Stimulated activated naive B cell treated with anti-CD40 and anti-IgM and Interleukin-4, amounts not matched to agents 10 μg/mL and 1 μg/mL and 100 μg/mL, for 72 hours (primary cell): ENCODE measurements around the gene FAM200C.

Experiments
- ATAC-seq, 2 donors: fragments of 150-1000 bp; cut with Tn5 transposase; replicated peaks; 2 replicates each; pipeline ENCODE4 v1.10.0; 2021; ENCODE audit warnings: moderate library complexity in 1 of 2
- DNase-seq: peaks from one replicate; pipeline ENCODE4 v3.0.0; 2021
- H3K27ac Mint-ChIP-seq: one replicate; pipeline ENCODE4 v1.8.0; 2022; ENCODE audit warnings: mild to moderate bottlenecking, mixed read lengths
- H3K27me3 Mint-ChIP-seq, 2 donors: one replicate each; pipeline ENCODE4 v1.8.0; 2022; ENCODE audit warnings: mixed read lengths in 2 of 2
- H3K36me3 Mint-ChIP-seq, 2 donors: one replicate each; pipeline ENCODE4 v1.8.0; 2022; ENCODE audit warnings: mixed read lengths in 2 of 2, mild to moderate bottlenecking in 1 of 2
- H3K4me1 Mint-ChIP-seq, 2 donors: one replicate each; pipeline ENCODE4 v1.8.0; 2022; ENCODE audit warnings: mixed read lengths in 2 of 2, mild to moderate bottlenecking in 1 of 2
- H3K4me3 Mint-ChIP-seq, 2 donors: one replicate each; pipeline ENCODE4 v1.8.0; 2022; ENCODE audit warnings: mild to moderate bottlenecking in 2 of 2, mixed read lengths in 2 of 2, moderate library complexity in 1 of 2
- H3K9me3 Mint-ChIP-seq, 2 donors: one replicate each; pipeline ENCODE4 v1.8.0; 2022; ENCODE audit warnings: mixed read lengths in 2 of 2, mild to moderate bottlenecking in 1 of 2

Gene FAM200C

DNA sequence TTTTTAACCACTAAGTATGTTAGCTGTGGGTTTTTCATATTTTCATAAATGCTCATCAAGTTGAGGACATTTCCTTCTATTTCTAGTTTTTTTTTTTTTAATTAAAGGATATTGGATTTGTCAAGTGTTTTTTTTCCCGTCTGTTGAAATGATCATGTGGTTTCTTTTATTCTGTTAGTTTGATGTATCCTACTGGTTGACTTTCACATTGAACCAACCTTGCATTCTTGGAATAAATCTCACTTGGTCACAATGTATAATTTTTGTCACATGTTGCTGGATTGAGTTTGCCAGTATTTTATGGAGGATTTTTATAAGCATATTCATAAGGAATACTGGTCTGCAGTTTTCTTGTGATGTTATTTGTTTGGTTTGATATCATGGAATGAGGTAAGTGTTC lies 12.4 kb downstream of the FAM200C start:
- Mint-ChIP-seq H3K36me3 (peaks cover 3 to 17% of the 10 kb centered on the region in 2 donors), H3K27ac (no peak overlapping the region), H3K9me3 (peaks cover 10 to 14% of the 10 kb centered on the region in 2 donors), H3K4me1 (peaks cover 4 to 9% of the 10 kb centered on the region in 2 donors), H3K27me3 (no peaks in the 10 kb centered on the region), H3K4me3 (no peak overlapping the region)
- DNase-seq (no peak), ATAC-seq (no peak)

GRCh38 chr5:160385496-160385895 lies 14.4 kb downstream of the FAM200C start:
- Mint-ChIP-seq H3K4me3 (no peak overlapping the region), H3K36me3 (peaks cover 3 to 17% of the 10 kb centered on the region in 2 donors), H3K9me3 (peaks cover 10 to 14% of the 10 kb centered on the region in 2 donors), H3K4me1 (peaks cover 4 to 9% of the 10 kb centered on the region in 2 donors), H3K27ac (no peak overlapping the region), H3K27me3 (no peaks in the 10 kb centered on the region)
- DNase-seq, result no peak
- no peak for ATAC-seq

GRCh38 chr5:160384681-160385080 lies 15.2 kb downstream of the FAM200C start:
- DNase-seq (no peak), ATAC-seq (no peak)
- peaks cover 4 to 9% of the 10 kb centered on the region in 2 donors for H3K4me1 Mint-ChIP-seq
- H3K9me3 Mint-ChIP-seq, result peaks cover 10 to 14% of the 10 kb centered on the region in 2 donors
- peaks cover 3 to 17% of the 10 kb centered on the region in 2 donors for H3K36me3 Mint-ChIP-seq
- no peak overlapping the region for H3K27ac Mint-ChIP-seq
- H3K4me3 Mint-ChIP-seq, result no peak overlapping the region
- H3K27me3 Mint-ChIP-seq, result peaks cover 0 to 3% of the 10 kb centered on the region in 2 donors

GRCh38 chr5:160382346-160382745 lies 17.5 kb downstream of the FAM200C start:
- H3K4me1 Mint-ChIP-seq, result peaks cover 4 to 9% of the 10 kb centered on the region in 2 donors
- no peak overlapping the region for H3K4me3 Mint-ChIP-seq
- peaks cover 0 to 3% of the 10 kb centered on the region in 2 donors for H3K36me3 Mint-ChIP-seq
- peaks cover 0 to 4% of the 10 kb centered on the region in 2 donors for H3K9me3 Mint-ChIP-seq
- ATAC-seq, result no peak
- H3K27ac Mint-ChIP-seq, result no peak overlapping the region
- H3K27me3 Mint-ChIP-seq, result peaks cover 0 to 11% of the 10 kb centered on the region in 2 donors
- no peak for DNase-seq

DNA sequence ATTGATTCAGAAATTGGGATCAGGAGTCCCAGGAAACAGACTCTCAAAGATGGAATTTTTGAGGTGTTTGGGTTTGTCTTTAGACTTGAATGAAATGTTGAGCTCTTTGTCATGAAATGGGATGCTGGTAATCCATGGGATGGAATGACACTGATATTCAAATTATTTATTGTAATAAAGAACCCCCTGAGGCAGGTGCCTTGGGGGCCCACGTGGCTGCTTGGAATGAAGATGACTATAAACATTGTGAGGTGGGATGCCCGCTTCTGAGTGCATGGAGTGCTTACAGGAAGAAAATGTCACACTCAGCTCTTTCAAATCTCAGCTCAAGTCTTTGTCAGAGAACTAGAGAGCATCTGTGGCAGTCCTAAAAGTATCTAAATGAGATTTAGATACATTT lies 19.8 kb downstream of the FAM200C start:
- Mint-ChIP-seq H3K27me3 (peaks cover 19 to 22% of the 10 kb centered on the region in 2 donors), H3K4me3 (no peak overlapping the region), H3K9me3 (no peaks in the 10 kb centered on the region), H3K4me1 (peaks cover 4 to 9% of the 10 kb centered on the region in 2 donors), H3K27ac (no peak overlapping the region), H3K36me3 (no peaks in the 10 kb centered on the region)
- ATAC-seq (no peak), DNase-seq (no peak)

- Mint-ChIP-seq H3K9me3 (no peaks in the 10 kb centered on the region), H3K27me3 (peaks cover 24 to 25% of the 10 kb centered on the region in 2 donors), H3K27ac (no peak overlapping the region), H3K4me3 (no peak overlapping the region), H3K4me1 (peaks cover 4 to 9% of the 10 kb centered on the region in 2 donors), H3K36me3 (no peaks in the 10 kb centered on the region)
- no peak for DNase-seq
- no peak for ATAC-seq
These were observed 20.3 kb downstream of the FAM200C start for GRCh38 chr5:160379511-160379910.

GRCh38 chr5:160378330-160378729 lies 21.5 kb downstream of the FAM200C start:
- Mint-ChIP-seq H3K4me3 (no peak overlapping the region), H3K36me3 (no peaks in the 10 kb centered on the region), H3K27ac (no peak overlapping the region), H3K9me3 (no peaks in the 10 kb centered on the region), H3K4me1 (peaks cover 4 to 8% of the 10 kb centered on the region in 2 donors), H3K27me3 (peaks cover 34 to 35% of the 10 kb centered on the region in 2 donors)
- DNase-seq (no peak), ATAC-seq (no peak)

DNA sequence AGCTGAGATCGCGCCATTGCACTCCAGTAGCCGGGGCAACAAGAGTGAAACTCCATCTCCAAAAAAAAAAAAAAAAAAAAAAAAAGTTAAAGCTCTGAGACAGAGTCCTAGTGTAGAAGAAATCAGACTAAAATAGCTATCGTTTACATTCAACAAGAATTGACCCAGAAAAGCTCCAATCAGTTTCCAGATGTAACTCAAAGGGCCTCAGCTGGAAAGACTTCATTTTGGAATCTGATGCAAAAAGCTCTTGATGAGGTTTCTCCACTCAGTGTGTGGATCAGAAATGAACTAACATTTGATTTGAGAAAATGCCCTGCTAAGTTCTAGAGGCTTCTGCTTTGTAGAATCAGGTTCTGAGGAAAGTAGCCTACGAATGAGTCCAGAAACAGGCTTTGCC lies 22.2 kb downstream of the FAM200C start:
- peaks cover under 1 to 2% of the 10 kb centered on the region in 2 donors for H3K4me1 Mint-ChIP-seq
- no peak overlapping the region for H3K27ac Mint-ChIP-seq
- peaks cover 39 to 40% of the 10 kb centered on the region in 2 donors for H3K27me3 Mint-ChIP-seq
- no peak for ATAC-seq
- no peak for DNase-seq
- no peaks in the 10 kb centered on the region for H3K9me3 Mint-ChIP-seq
- no peaks in the 10 kb centered on the region for H3K36me3 Mint-ChIP-seq
- H3K4me3 Mint-ChIP-seq, result no peak overlapping the region

DNA sequence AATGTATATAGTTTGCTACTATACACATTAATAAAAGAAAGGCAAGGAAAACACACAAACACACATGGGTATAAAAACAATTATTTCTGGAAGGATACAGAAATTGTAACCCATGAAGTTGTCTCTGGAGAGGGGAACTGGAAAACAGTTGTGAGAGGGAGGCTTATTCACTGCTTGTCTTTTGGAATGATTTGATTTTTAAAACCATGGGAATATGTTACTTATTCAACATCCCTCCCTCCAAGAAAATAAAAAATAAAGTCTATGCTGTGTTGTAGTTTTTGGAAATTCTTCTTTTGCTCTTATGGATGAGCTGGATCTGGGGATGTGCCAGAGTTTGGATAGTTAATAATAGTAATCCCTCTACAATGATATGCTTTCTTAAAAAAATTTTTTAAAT lies 23.4 kb downstream of the FAM200C start:
- H3K36me3 Mint-ChIP-seq, result no peaks in the 10 kb centered on the region
- no peaks in the 10 kb centered on the region for H3K9me3 Mint-ChIP-seq
- peaks cover 45 to 47% of the 10 kb centered on the region in 2 donors for H3K27me3 Mint-ChIP-seq
- H3K27ac Mint-ChIP-seq, result no peak overlapping the region
- no peaks in the 10 kb centered on the region for H3K4me1 Mint-ChIP-seq
- ATAC-seq (no peak), DNase-seq (no peak)
- H3K4me3 Mint-ChIP-seq, result no peak overlapping the region

DNA sequence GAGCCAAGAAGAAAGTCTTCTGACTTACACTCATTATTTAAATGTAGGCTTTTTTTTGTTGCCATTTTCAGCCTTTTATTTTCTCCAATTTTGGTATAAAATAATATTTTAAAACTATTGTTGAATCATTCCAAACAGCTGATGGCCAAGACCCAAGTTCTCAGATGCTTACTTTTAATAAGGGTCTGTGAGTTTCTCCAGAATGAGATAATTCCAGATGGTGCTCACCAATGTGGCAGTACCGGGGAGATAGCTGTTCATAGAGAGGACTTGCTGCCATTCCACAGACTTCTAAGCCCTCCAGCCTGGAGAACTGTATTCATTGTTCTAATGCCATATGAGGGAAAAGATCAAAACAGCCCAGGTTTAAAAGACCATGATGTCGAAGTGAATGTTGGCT lies 24.2 kb downstream of the FAM200C start:
- Mint-ChIP-seq H3K4me1 (peaks cover 0 to 4% of the 10 kb centered on the region in 2 donors), H3K9me3 (no peaks in the 10 kb centered on the region), H3K4me3 (no peak overlapping the region), H3K36me3 (no peaks in the 10 kb centered on the region), H3K27me3 (peaks cover 51 to 54% of the 10 kb centered on the region in 2 donors), H3K27ac (no peak overlapping the region)
- DNase-seq (no peak), ATAC-seq (no peak)

- H3K27me3 Mint-ChIP-seq, result peaks cover 55 to 58% of the 10 kb centered on the region in 2 donors
- peaks cover 0 to 5% of the 10 kb centered on the region in 2 donors for H3K4me1 Mint-ChIP-seq
- DNase-seq, result no peak
- ATAC-seq, result no peak
- no peaks in the 10 kb centered on the region for H3K36me3 Mint-ChIP-seq
- no peak overlapping the region for H3K4me3 Mint-ChIP-seq
- no peaks in the 10 kb centered on the region for H3K9me3 Mint-ChIP-seq
- no peak overlapping the region for H3K27ac Mint-ChIP-seq
These were observed 24.7 kb downstream of the FAM200C start for GRCh38 chr5:160375166-160375565.

GRCh38 chr5:160371294-160371693 lies 28.6 kb downstream of the FAM200C start:
- DNase-seq (no peak), ATAC-seq (no peak)
- Mint-ChIP-seq H3K4me3 (peak overlapping the region; percentile 65 to 82), H3K36me3 (no peaks in the 10 kb centered on the region), H3K9me3 (no peaks in the 10 kb centered on the region), H3K4me1 (peaks cover 9 to 13% of the 10 kb centered on the region in 2 donors), H3K27ac (no peak overlapping the region), H3K27me3 (peaks cover 70 to 72% of the 10 kb centered on the region in 2 donors)

GRCh38 chr5:160370713-160371034 lies 29.2 kb downstream of the FAM200C start:
- ATAC-seq (no peak), DNase-seq (no peak)
- H3K9me3 Mint-ChIP-seq, result no peaks in the 10 kb centered on the region
- no peak overlapping the region for H3K27ac Mint-ChIP-seq
- H3K4me3 Mint-ChIP-seq, result peak overlapping the region; percentile 65 to 82
- no peaks in the 10 kb centered on the region for H3K36me3 Mint-ChIP-seq
- peaks cover 9 to 13% of the 10 kb centered on the region in 2 donors for H3K4me1 Mint-ChIP-seq
- peaks cover 68 to 72% of the 10 kb centered on the region in 2 donors for H3K27me3 Mint-ChIP-seq

GRCh38 chr5:160369990-160370712 lies 29.7 kb downstream of the FAM200C start, which contains the start of gene C1QTNF2:
Gene C1QTNF2, minus strand, starts transcription at chr5:160370626. Its CDS starts 15,615 bp downstream, at chr5:160355011.
- ATAC-seq (peak; percentile 68 to 74), DNase-seq (no peak)
- H3K4me1 Mint-ChIP-seq, result peaks cover 9 to 13% of the 10 kb centered on the region in 2 donors
- peaks cover 66 to 68% of the 10 kb centered on the region in 2 donors for H3K27me3 Mint-ChIP-seq
- no peak within 1 kb of the TSS for H3K27ac Mint-ChIP-seq
- H3K4me3 Mint-ChIP-seq, result peak within 1 kb of the TSS; percentile 65 to 82
- no peaks in the 10 kb centered on the region for H3K9me3 Mint-ChIP-seq
- no peaks in the 10 kb centered on the region for H3K36me3 Mint-ChIP-seq

GRCh38 chr5:160367885-160368284 lies 32.0 kb downstream of the FAM200C start:
- H3K4me1 Mint-ChIP-seq, result peaks cover 9 to 13% of the 10 kb centered on the region in 2 donors
- peaks cover 51 to 53% of the 10 kb centered on the region in 2 donors for H3K27me3 Mint-ChIP-seq

More at GRCh38 chr5:160367885-160368284, 32.0 kb downstream of the FAM200C start:
- no peak overlapping the region for H3K4me3 Mint-ChIP-seq
- no peak for DNase-seq
- no peak overlapping the region for H3K27ac Mint-ChIP-seq
- H3K36me3 Mint-ChIP-seq, result no peaks in the 10 kb centered on the region
- no peaks in the 10 kb centered on the region for H3K9me3 Mint-ChIP-seq
- no peak for ATAC-seq
